SIG-M5 treated with dmso at 0.1 percent for 504 hours (cell line): ENCODE data around the gene KRTAP9-7.
"Not testable (repeated sequence)": the region's sequence is repeated elsewhere in the genome, so short reads cannot be mapped to it uniquely, and the experiment has no call there.

Experiments
- DNase-seq: peaks from one replicate; lab custom pipeline; 2025; ENCODE audit not compliant: unreplicated experiment; lab: John Stamatoyannopoulos, UW

KRTAP9-7 gene

DNA sequence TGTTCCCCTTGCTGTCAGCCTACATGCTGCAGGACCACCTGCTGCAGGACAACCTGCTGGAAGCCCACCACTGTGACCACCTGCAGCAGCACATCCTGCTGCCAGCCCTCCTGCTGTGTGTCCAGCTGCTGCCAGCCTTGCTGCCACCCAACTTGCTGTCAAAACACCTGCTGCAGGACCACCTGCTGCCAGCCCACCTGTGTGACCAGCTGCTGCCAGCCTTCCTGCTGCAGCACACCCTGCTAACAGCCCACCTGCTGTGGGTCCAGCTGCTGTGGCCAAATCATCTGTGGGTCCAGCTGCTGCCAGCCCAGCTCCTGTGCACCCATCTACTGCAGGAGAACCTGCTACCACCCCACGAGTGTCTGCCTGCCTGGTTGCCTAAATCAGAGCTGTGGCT lies 4.2 kb upstream of the KRTAP9-7 start:
- DNase-seq = not testable (repeated sequence)

DNA sequence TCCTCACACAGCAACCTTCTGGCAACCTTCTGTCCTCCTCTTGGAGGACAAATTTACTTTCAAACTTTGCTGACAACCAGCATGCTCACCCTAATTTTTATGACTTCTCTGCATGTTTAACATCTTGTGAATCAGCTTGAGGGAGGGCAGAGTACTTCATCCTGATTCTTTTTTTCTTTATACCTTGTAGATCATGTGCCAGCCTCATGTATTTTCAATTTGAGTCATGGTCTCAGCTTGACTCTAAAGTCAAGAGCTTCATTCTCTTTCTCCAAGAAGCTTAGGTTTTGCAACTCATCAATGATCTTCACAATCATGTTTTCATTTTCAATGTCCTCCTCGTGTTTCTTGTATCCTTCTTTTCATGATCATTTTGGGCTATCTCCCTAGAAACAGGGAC lies 3.6 kb upstream of the KRTAP9-7 start:
- no peak for DNase-seq

- no peak for DNase-seq
Measured at GRCh38 chr17:41278176-41278955, 2.9 kb downstream of the KRTAP9-7 start.

DNA sequence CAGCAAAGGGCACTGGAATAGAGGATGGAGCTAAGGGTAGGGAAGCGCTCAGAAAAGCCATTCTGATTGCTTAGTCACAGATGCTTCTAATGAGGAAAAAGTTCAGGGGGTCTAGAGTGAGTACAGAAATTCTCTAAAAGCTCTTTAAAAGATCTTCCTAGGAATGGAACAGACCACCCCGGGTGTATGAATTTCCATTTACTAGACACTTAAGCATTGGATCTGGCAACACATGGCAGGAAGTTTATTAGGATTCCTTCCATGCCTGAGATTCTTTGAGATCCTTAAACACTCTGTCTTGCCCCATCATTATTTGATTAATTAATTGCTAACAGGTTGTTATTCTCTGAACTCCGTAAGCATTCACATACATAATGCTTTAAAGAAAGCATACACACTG lies 8.5 kb downstream of the KRTAP9-7 start:
- DNase-seq = no peak

DNA sequence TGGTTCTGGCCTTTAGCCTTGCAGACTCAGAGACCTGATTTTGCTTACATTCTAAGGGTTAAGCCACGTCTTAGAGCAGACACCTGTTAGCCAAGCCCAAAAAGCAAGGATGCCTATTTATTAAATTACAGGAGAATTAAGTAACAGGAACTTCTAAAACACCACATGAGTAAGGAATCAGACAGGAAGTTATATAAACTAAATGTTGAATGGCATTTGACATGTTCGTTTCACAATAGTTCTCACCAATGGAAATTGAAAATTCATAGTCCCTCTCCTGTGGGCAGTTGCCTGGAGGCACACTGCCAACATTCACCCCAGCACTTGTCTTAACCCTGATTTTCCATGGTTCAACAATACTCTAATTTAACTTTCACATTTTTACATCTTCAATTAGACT lies 9.0 kb downstream of the KRTAP9-7 start:
- DNase-seq = no peak

DNA sequence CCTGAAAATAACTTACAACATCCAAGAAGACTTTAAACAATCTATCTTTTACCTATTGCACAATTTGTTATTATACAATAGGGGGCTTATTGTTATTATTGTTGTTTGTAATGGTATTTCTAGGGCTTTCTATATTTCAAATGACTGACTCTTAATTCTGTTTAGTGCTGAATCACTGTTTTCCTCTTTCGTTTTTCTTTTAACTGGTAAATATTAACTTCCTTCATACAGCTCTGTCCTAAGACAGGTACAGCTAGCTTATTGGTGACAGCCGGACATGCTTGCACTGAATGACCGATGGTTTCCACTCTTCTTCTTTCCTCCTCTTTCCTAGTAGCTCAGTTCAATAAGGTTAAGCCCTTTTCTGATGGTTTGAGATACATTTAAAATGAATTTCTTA lies 11.6 kb downstream of the KRTAP9-7 start:
- no peak for DNase-seq

- DNase-seq = no peak
Measured at GRCh38 chr17:41294016-41294415, 18.5 kb downstream of the KRTAP9-7 start.

GRCh38 chr17:41296846-41297245 lies 21.3 kb downstream of the KRTAP9-7 start:
- DNase-seq = no peak

DNA sequence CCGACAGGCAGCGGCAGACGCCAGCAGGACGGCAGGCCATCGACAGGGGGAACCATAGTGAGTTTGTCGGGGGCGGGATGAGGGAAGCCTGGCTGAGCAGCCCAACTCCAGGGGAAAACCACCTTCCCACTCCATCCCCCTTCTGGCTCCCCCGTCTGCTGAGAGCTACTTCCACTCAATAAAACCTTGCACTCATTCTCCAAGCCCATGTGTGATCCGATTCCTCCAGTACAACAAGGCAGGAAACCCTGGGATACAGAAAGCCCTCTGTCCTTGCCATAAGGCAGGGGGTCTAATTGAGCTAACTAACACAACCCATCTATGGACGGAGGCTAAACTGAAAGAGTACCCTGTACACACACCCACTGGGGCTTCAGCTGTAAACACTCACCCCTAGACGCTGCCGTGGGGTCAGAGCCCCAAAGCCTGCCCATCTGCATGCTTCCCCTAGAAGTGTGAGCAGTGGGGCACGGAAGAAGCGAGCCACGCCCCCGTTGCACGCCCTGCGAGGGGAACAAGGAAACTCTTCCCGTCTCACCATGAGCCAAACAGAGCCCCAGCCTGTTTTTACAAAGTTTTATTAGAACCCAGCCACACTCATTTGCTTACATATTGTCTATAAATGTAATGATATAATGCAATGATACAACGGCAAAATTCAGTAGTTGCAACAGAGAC lies 23.1 kb downstream of the KRTAP9-7 start:
- no peak for DNase-seq

DNA sequence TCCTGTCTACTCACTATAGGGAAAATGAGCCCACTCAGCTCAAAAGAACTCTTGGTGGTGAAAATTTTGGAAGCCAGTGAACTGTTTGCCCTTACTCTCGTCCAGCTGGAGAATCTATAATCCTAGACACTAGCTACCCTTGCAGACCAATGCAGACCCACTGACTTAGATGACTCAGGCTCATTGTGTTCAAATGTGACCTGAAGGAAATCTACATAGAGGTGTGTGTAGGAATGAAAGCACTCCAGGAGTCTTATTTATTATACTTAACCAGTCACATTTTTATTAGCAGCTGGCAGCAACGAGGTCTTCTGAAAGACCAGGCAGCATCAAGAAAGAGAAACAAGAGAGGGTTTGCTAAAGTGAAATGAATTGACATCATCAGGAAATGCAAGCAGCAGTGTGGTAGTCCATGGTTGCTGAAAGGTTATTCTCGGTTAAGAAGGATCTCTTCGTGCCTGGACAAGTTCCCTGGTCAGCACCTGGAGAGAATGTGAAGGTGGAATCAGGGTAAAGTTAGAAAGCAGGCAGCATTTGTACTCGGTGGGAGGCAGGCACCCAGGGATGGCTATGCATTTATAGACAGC lies 25.8 kb downstream of the KRTAP9-7 start:
- no peak for DNase-seq

DNA sequence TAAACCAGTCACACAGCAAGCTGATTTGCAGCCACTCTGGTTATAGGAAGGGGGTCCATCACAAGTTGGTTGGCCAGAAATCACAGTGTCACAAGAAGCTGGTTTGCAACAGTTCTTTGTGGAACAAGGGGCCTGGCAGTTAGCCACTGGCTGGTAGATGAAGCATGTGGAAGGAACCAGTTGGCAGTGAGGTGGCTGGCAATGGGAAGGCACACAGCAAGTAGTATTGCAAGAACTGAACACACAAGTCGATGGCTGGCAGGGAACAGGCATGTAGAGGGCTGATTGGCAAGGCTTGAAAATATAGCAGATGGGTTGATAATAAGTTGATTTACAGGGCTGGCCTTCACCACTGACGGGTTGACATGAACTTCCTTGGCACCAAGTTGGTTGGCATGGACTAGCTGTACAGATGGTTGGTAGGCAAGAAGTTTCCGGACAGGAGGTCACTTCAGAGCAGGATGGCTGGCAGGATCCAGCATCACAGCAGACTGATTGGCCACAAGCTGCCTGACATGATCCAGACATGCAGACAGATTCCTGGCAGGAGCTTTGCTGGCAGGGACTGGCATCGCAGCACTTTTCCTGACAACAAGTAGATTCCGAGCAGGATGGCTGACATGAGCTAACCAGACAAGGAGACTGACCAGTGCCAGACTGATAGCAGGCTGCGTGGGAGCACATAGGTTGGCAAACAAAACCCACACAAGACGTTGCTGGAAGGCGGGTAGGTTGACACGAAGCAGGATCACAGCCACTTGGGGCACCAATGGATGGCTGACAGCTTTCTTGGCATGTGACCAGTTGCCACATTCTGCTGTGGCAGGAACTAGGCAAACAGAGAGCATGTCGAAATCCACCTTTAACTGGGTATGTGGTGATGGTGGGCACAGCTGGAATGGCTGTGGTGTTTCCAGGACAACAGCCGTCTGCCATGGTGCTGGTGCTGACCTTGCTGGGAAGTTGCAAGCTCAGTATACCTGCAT lies 26.7 kb downstream of the KRTAP9-7 start, which contains the start of gene KRTAP29-1:
KRTAP29-1 (minus strand) TSS at position 936 of the 986 bp plus-strand sequence; CDS start at position 936, 0 bp downstream.
- no peak for DNase-seq

GRCh38 chr17:41302981-41303380 lies 27.5 kb downstream of the KRTAP9-7 start:
- DNase-seq = no peak

- no peak for DNase-seq
Measured at GRCh38 chr17:41304091-41304490, 28.6 kb downstream of the KRTAP9-7 start.

DNA sequence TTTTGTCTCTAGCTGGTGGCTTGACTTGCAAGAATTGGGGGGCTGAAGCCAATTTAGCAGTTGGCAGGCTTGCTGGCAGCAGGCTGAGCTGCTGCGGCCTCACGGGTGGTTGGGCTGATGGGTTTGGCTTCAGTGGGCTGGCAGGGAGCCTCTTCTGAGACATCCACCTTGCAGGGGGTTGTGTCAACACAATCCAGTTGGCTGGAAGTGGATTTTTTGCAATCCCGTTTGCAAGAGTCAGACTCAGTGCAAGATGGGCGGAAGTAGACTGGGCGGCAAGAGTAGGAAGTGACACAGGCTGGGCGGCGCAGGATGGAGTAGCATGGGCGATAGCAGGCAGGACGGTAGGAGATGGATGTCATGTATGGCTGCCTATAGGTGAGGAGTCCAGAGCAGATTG lies 32.1 kb downstream of the KRTAP9-7 start:
- no peak for DNase-seq

- no peak for DNase-seq
Measured at GRCh38 chr17:41308251-41308917, 32.9 kb downstream of the KRTAP9-7 start.

- no peak for DNase-seq
Measured at GRCh38 chr17:41308918-41309359, 33.4 kb downstream of the KRTAP9-7 start, which contains the start of gene KRTAP16-1. KRTAP16-1 (minus strand) TSS chr17:41309309; CDS start chr17:41309253, 56 bp downstream.

DNA sequence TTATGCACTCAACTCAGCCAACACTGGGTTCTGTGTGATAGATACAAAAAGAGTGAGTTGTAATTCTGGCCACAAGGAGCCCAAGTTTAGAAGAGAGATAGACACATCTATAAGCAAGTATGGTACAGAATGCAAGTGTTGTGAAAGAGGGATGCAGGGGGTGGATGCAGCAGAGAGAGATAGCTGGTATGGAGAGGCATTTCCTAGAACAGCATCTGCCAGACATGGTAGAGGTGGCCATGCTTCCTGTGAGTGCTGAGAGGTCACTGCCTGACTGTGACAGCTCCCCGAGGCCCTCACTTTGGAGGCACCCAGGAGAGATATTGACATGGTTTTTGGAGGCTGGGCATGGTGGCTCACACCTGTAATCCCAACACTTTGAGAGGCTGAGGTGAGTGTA lies 35.6 kb downstream of the KRTAP9-7 start:
- DNase-seq = no peak

DNA sequence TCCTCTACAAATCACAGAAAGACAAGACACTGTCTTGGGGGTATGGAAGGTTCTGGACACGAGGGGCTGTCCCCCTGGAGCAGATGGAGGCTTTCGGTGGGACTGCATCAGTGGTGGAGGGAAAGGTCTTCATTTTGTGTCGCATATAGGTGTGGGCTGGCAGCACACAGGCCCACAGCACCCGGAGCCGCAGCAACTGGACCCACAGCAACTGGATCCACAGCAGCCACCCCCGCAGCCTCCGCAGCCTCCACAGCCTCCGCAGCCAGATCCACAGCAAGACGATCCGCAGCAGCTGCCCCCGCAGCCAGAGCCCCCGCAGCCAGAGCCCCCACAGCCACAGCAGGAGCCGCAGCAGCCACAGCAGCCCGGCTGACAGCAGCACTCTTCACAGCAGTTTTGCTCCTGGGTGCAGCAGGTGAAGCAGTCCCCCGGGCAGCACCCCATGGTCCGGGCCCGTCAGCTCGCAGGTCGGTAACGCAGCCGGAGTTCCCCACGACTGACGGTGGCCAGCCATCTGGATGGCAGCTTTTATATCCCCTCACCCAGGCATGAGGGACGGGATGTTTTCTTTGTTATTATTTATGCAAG lies 39.8 kb downstream of the KRTAP9-7 start, which contains the start of gene KRTAP17-1:
KRTAP17-1 (minus strand) TSS at position 507 of the 591 bp plus-strand sequence; CDS start at position 447, 60 bp downstream.
- no peak for DNase-seq

DNA sequence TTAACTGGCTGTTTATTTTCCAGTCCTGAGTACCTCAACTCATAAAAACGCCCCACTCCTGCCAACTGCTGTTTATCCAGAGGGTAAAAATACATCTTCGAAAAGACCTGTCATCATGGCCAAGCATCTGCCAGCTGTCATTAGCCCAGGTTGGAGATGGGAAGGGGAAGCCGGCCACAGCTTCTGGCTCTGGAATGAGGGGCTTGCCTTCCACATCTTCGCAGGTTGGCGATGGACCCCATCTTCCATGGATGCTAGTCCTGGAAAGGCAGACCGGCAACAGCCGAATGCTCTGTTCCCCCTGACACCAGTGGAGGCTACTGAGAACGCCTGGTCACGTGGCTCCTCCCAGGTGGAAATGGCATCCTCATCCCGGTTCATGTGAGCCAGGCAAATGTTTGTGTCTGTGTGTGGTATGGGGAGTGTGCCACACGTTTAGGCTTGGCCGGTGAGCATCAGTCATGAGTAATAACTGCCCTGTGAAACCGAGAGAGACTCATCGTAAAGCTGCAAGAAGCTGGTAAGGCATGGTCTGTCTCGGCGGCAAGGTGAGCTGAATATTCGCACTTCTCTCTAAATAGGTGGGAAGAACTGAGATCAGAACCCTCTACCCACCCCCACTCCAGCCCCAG lies 40.4 kb downstream of the KRTAP9-7 start:
- DNase-seq = no peak
